ENCODE measurements around the gene ZNRF4.

DNA sequence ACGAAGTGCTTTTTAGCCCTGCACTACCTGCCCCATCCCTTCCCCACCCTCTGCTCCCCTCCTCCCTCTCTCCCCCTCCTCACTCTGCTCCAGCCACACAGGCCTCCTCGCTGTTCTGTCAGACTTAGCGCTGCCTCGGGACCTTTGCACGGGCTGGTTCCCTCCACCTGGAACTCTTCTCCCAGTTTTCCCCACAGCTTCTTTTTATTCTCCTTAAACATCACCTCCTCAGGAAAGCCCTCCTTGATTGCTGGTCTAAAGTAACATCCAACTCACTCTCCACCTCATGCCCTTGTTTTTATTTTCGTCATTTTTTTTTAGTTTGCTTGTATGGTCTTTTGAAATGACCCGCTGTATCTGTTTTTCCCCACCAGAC lies 19.6 kb upstream of the ZNRF4 start:
- TF ChIP-seq, protein P1, sequence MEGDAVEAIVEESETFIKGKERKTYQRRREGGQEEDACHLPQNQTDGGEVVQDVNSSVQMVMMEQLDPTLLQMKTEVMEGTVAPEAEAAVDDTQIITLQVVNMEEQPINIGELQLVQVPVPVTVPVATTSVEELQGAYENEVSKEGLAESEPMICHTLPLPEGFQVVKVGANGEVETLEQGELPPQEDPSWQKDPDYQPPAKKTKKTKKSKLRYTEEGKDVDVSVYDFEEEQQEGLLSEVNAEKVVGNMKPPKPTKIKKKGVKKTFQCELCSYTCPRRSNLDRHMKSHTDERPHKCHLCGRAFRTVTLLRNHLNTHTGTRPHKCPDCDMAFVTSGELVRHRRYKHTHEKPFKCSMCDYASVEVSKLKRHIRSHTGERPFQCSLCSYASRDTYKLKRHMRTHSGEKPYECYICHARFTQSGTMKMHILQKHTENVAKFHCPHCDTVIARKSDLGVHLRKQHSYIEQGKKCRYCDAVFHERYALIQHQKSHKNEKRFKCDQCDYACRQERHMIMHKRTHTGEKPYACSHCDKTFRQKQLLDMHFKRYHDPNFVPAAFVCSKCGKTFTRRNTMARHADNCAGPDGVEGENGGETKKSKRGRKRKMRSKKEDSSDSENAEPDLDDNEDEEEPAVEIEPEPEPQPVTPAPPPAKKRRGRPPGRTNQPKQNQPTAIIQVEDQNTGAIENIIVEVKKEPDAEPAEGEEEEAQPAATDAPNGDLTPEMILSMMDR (IDR thresholded peaks at IDR 0.05; ENCODE audit: low read depth, low read length), result no peak
- TF ChIP-seq MYC (IDR thresholded peaks at IDR 0.05; ENCODE audit: low read depth, low read length), result no peak

All from NB4 (cell line).